GM12878 (cell line): ENCODE measurements around the gene SLC35F6.

ENCODE experiments used
- CREB1 ChIP-seq: IDR thresholded peaks from 2 replicates; pipeline ENCODE4 v1.6.1; 2012; ENCODE audit warnings: low read depth, mild to moderate bottlenecking, inconsistent platforms
- EZH2 ChIP-seq: IDR thresholded peaks from 2 replicates; pipeline ENCODE4 v1.6.1; 2012; ENCODE audit warnings: low read depth, mild to moderate bottlenecking, control low read depth, inconsistent platforms, low read length, borderline replicate concordance; ENCODE audit not compliant: control insufficient read depth
- POLR2A ChIP-seq: IDR thresholded peaks from 2 replicates; pipeline ENCODE4 v1.6.1; 2011; ENCODE audit warnings: low read depth, mild to moderate bottlenecking, low read length
- POLR2AphosphoS5 ChIP-seq: IDR thresholded peaks from 2 replicates; pipeline ENCODE4 v1.6.1; 2011; ENCODE audit warnings: mild to moderate bottlenecking, low read length, inconsistent platforms
- SMC3 ChIP-seq: IDR thresholded peaks from 2 replicates; pipeline ENCODE4 v1.6.1; 2011; ENCODE audit warnings: low read length, improper control_type of control experiment, borderline replicate concordance
- TF ChIP-seq, protein P1 (sequence below), 3 experiments: IDR thresholded peaks in 2 of 3; conservative IDR thresholded peaks in 1 of 3; 2 replicates each; pipeline ENCODE4 v1.5.1; 2011; ENCODE audit warnings: low read depth in 3 of 3, low read length in 3 of 3, mild to moderate bottlenecking in 3 of 3, control low read depth in 2 of 3, moderate library complexity in 2 of 3, inconsistent platforms in 1 of 3, mixed read lengths in 1 of 3; ENCODE audit not compliant: control insufficient read depth in 2 of 3, insufficient read depth in 1 of 3; ENCODE audit errors: extremely low read depth in 1 of 3

DNA sequence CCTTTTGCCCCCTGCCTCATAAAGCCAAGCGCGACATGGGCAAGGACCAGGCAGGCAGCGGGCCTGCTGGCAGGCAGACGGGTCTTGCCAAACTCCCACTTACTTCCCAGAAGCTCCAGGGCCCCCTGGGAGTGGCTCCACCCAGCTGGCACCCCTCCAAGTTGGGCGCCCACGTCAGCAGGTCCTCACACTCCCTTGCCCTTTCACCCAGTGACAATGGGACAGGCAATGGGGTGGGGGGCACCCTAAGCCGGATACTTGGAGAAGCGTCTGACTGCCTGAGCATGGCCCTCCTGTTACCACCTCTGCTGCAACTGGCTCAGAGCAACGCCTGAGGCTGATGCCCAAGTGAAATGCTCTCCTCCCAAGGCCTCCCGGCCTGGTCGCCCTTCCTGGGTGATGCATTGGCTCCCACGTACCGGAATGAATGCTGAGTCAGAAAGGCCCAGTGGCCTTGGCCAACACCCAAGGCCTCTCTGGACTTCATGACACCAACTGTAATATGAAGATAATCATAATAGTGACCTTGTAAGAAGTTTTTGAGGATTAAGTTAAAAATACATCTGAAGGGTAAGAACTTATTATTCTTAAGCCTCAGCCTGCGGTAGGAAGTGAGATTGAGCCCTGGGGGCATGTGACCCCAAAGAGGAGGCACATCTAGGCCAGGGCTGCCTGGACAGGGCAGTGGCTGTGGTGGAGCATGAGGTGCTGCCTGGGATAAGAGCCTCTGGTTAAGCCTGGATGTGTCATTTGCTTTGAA is 39.9 kb upstream of the SLC35F6 start:
- no peak for TF ChIP-seq EZH2
- no peak for TF ChIP-seq POLR2AphosphoS5
- TF ChIP-seq, protein P1, sequence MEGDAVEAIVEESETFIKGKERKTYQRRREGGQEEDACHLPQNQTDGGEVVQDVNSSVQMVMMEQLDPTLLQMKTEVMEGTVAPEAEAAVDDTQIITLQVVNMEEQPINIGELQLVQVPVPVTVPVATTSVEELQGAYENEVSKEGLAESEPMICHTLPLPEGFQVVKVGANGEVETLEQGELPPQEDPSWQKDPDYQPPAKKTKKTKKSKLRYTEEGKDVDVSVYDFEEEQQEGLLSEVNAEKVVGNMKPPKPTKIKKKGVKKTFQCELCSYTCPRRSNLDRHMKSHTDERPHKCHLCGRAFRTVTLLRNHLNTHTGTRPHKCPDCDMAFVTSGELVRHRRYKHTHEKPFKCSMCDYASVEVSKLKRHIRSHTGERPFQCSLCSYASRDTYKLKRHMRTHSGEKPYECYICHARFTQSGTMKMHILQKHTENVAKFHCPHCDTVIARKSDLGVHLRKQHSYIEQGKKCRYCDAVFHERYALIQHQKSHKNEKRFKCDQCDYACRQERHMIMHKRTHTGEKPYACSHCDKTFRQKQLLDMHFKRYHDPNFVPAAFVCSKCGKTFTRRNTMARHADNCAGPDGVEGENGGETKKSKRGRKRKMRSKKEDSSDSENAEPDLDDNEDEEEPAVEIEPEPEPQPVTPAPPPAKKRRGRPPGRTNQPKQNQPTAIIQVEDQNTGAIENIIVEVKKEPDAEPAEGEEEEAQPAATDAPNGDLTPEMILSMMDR (IDR thresholded peaks at IDR 0.05 in 2 of 3, conservative IDR thresholded peaks at IDR 0.05 in 1 of 3; ENCODE audit: control insufficient read depth in 2 of 3, extremely low read depth in 1 of 3, insufficient read depth in 1 of 3, low read depth in 3 of 3, low read length in 3 of 3): no peak
- TF ChIP-seq CREB1: no peak
- no peak for TF ChIP-seq SMC3
- TF ChIP-seq POLR2A: no peak
